ENCODE results near the gene PEA15.

DNA sequence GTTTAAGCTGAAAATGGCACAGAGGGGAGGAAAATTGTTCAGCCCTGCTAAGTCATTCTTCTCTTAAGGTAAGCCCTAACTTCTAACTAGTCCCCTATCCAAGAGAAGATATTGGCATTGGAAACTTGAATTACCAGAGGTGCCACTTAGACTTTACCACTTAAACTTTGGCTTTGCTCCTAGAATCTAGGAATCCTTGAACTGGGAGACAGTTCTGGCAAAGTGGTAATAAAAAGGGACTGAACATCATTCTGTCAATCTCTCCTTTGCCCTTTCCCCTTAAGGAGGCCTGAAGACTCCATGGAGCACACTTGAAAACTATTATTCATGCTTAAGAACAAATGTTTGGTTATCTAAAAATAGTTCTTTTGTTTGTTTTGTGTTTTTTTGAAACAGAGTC is 45.3 kb upstream of the PEA15 start:
- TF ChIP-seq, protein P1, sequence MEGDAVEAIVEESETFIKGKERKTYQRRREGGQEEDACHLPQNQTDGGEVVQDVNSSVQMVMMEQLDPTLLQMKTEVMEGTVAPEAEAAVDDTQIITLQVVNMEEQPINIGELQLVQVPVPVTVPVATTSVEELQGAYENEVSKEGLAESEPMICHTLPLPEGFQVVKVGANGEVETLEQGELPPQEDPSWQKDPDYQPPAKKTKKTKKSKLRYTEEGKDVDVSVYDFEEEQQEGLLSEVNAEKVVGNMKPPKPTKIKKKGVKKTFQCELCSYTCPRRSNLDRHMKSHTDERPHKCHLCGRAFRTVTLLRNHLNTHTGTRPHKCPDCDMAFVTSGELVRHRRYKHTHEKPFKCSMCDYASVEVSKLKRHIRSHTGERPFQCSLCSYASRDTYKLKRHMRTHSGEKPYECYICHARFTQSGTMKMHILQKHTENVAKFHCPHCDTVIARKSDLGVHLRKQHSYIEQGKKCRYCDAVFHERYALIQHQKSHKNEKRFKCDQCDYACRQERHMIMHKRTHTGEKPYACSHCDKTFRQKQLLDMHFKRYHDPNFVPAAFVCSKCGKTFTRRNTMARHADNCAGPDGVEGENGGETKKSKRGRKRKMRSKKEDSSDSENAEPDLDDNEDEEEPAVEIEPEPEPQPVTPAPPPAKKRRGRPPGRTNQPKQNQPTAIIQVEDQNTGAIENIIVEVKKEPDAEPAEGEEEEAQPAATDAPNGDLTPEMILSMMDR (IDR thresholded peaks at IDR 0.05; ENCODE audit: extremely low read depth in 1 of 2, insufficient read depth in 1 of 2, low read depth in 1 of 2, low read length in 2 of 2): no peak
- TF ChIP-seq POLR2A (IDR thresholded peaks at IDR 0.05; ENCODE audit: low read depth, low read length): no peak
- TF ChIP-seq GATA2 (IDR thresholded peaks at IDR 0.05; ENCODE audit: insufficient read depth, insufficient read length, low read depth, low read length): no peak

Data from endothelial cell of umbilical vein (primary cell).